ENCODE measurements around the gene PHF24.

DNA sequence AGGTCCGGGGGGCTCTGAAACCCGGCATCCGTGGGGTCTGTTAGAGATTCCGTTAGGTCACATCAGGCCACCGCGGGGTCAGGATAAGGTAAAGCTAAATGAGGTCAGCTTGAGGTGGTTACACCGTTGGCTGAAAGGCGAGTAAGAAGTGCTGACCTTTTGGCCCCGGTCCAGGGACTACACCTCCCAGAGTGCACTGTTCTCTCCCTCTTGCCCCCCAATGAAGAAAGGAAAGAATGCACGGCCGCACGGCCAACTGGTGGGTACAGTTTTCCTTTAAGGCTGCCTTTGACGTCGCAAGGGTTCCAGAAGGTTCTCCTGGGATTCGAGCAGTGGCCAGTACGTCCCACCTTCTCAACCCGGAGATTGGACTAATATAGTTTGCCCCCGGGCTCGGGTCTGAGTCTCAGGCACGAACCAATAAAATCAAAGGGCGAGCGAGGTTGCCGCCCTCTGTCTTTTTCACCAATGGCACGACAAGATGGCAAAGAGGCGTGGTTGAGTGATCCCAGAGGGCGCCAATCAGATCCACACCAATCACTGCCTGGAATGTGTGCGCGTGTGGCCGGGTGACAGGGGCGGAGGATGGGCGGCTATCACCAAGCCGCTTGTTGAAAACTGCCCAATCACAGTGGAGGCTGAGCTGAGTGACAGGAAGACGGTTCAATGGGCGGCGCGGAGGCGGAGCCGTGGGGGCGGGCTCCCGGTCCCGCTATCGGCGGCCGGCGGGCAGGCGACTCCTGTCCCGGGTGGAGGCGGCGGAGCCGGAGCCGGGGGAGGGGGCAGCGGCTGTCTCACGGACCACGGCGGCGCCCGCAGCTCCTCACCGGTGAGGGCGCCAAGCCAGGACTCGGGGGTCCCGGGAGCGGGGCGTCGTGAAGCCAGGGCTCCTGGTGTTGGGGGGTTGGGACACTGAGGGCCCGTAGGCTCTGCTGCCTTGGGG is 31.2 kb downstream of the PHF24 start, which contains the start of gene DNAJB5:
- TF ChIP-seq, protein P1, sequence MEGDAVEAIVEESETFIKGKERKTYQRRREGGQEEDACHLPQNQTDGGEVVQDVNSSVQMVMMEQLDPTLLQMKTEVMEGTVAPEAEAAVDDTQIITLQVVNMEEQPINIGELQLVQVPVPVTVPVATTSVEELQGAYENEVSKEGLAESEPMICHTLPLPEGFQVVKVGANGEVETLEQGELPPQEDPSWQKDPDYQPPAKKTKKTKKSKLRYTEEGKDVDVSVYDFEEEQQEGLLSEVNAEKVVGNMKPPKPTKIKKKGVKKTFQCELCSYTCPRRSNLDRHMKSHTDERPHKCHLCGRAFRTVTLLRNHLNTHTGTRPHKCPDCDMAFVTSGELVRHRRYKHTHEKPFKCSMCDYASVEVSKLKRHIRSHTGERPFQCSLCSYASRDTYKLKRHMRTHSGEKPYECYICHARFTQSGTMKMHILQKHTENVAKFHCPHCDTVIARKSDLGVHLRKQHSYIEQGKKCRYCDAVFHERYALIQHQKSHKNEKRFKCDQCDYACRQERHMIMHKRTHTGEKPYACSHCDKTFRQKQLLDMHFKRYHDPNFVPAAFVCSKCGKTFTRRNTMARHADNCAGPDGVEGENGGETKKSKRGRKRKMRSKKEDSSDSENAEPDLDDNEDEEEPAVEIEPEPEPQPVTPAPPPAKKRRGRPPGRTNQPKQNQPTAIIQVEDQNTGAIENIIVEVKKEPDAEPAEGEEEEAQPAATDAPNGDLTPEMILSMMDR (IDR thresholded peaks at IDR 0.05) = no peak
- TF ChIP-seq EP300 (IDR thresholded peaks at IDR 0.05) (peak; percentile 60), POLR2A (IDR thresholded peaks at IDR 0.05) (peak in 2 of 4 donors; percentile 20 to 54), POLR2AphosphoS5 (IDR thresholded peaks at IDR 0.05) (peak; percentile 67 to 78 (median 75))
